B cell (primary cell): Measurements from ENCODE around the gene GPR142. TPM values are rescaled to one million over a fixed set of nuclear protein-coding genes. Genes with fewer than 3 reads are reported as not detected.

Experiments used
- ATAC-seq: fragments of 200-7000 bp; cut with Tn5 transposase; one replicate; pipeline ENCODE4 v1.10.0; 2021; ENCODE audit warnings: low read depth, mild to moderate bottlenecking, moderate number of reproducible peaks, moderate library complexity
- CTCF ChIA-PET: fragments of 350-600 bp; sonication (Branson Sonifier 250); formaldehyde crosslinking; loops from one replicate; lab custom pipeline; 2021; ENCODE audit warnings: antibody characterized with exemption, inconsistent platforms; lab: Charles Lee
- POLR2A ChIA-PET: fragments of 350-600 bp; sonication (Branson Sonifier 250); formaldehyde crosslinking; loops from one replicate; lab custom pipeline; 2021; ENCODE audit warnings: antibody characterized with exemption; lab: Charles Lee
- DNase-seq: peaks from one replicate; pipeline ENCODE4 v3.0.0; 2013
- H2AFZ ChIP-seq: 2 replicates; pipeline ENCODE4 v1.6.1; 2012; ENCODE audit warnings: mild to moderate bottlenecking, low read depth, low read length; ENCODE audit not compliant: insufficient read depth, poor library complexity, severe bottlenecking
- H3K27ac ChIP-seq, 2 donors: 1 replicate in 1 of 2; 2 replicates in 1 of 2; pipeline ENCODE4 v1.5.1; 2012 to 2013; ENCODE audit warnings: low read length in 2 of 2, mild to moderate bottlenecking in 2 of 2, moderate library complexity in 1 of 2
- H3K27me3 ChIP-seq, 4 experiments: fragments of 200-600 bp in 1 of 4; sonication (generic) in 1 of 4; replicated peaks in 1 of 4; 1 replicate in 2 of 4; 2 replicates in 2 of 4; pipeline versions ENCODE4 v1.6.1 to v1.7.0; 2013 to 2016; ENCODE audit warnings: low read length in 3 of 4, mild to moderate bottlenecking in 2 of 4, mixed read lengths in 1 of 4, moderate library complexity in 1 of 4; ENCODE audit not compliant: insufficient read depth in 4 of 4, control insufficient read depth in 3 of 4; ENCODE audit errors: control extremely low read depth in 1 of 4
- H3K36me3 ChIP-seq, 2 experiments: replicated peaks in 1 of 2; 1 replicate in 1 of 2; 2 replicates in 1 of 2; pipeline versions ENCODE4 v1.6.1 to v1.7.1; 2013; ENCODE audit warnings: low read length in 1 of 2; ENCODE audit not compliant: insufficient read depth in 2 of 2, control insufficient read depth in 1 of 2; ENCODE audit errors: control extremely low read depth in 1 of 2, extremely low read depth in 1 of 2
- H3K4me1 ChIP-seq, 2 donors: fragments of 200-600 bp in 1 of 2; sonication (generic) in 1 of 2; 1 replicate in 1 of 2; 2 replicates in 1 of 2; pipeline versions ENCODE4 v1.5.1 to v1.6.1; 2013 to 2017; ENCODE audit warnings: low read length in 2 of 2; ENCODE audit not compliant: control insufficient read depth in 2 of 2, insufficient read depth in 2 of 2
- H3K4me2 ChIP-seq: replicated peaks from 2 replicates; pipeline ENCODE3; 2012; ENCODE audit warnings: mild to moderate bottlenecking, low read depth, low read length; ENCODE audit not compliant: poor library complexity, severe bottlenecking
- H3K4me3 ChIP-seq, 5 experiments: fragments of 200-600 bp in 1 of 5; sonication (generic) in 1 of 5; 1 replicate in 3 of 5; 2 replicates in 2 of 5; pipeline versions ENCODE4 v1.5.1 to v1.7.0; 2011 to 2016; ENCODE audit warnings: low read length in 4 of 5, mild to moderate bottlenecking in 4 of 5, low read depth in 2 of 5, control low read depth in 1 of 5, moderate library complexity in 1 of 5; ENCODE audit not compliant: insufficient read depth in 1 of 5; ENCODE audit errors: control extremely low read depth in 1 of 5, extremely low read depth in 1 of 5
- H3K79me2 ChIP-seq: fragments of 200-600 bp; sonication (generic); one replicate; pipeline ENCODE4 v1.6.0; 2016; ENCODE audit warnings: low read length; ENCODE audit not compliant: control insufficient read depth, insufficient read depth
- H3K9ac ChIP-seq: fragments of 200-600 bp; sonication (generic); 2 replicates; pipeline ENCODE4 v1.6.1; 2017; ENCODE audit warnings: mild to moderate bottlenecking, low read length, moderate library complexity
- H3K9me3 ChIP-seq, 3 donors: one replicate each; pipeline versions ENCODE4 v1.6.1 to v1.7.1; 2013; ENCODE audit warnings: low read length in 2 of 3; ENCODE audit not compliant: control insufficient read depth in 2 of 3, insufficient read depth in 1 of 3; ENCODE audit errors: control extremely low read depth in 1 of 3
- H4K20me1 ChIP-seq: 2 replicates; pipeline ENCODE4 v1.6.0; 2012; ENCODE audit warnings: mild to moderate bottlenecking, low read length; ENCODE audit not compliant: insufficient read depth, control insufficient read depth, poor library complexity, severe bottlenecking
- H3K27ac Mint-ChIP-seq: one replicate; pipeline ENCODE4 v1.8.0; 2021; ENCODE audit warnings: mixed read lengths
- H3K27me3 Mint-ChIP-seq: one replicate; pipeline ENCODE4 v1.8.0; 2021; ENCODE audit warnings: mixed read lengths
- H3K4me1 Mint-ChIP-seq: one replicate; pipeline ENCODE4 v1.8.0; 2021; ENCODE audit warnings: mixed read lengths
- H3K4me3 Mint-ChIP-seq: one replicate; pipeline ENCODE4 v1.8.0; 2021; ENCODE audit warnings: mixed read lengths
- H3K9me3 Mint-ChIP-seq: one replicate; pipeline ENCODE4 v1.8.0; 2022; ENCODE audit warnings: mixed read lengths; ENCODE audit not compliant: insufficient read depth
- EZH2 ChIP-seq: IDR thresholded peaks from 2 replicates; pipeline ENCODE4 v1.6.1; 2012; ENCODE audit warnings: borderline replicate concordance, low read depth, mild to moderate bottlenecking, moderate library complexity, low read length; ENCODE audit not compliant: insufficient read depth, poor library complexity, severe bottlenecking
- WGBS: methylation state at CpG from one replicate; pipeline ENCODE4 v1.1.5; 2013; ENCODE audit warnings: missing lambda C conversion rate; ENCODE audit not compliant: insufficient coverage; 5-methylcytosine and 5-hydroxymethylcytosine counted together
- intact Hi-C: fragments of 100-400 bp; cut with micrococcal nuclease; formaldehyde crosslinking; loops from one replicate; pipeline ENCODE4 v1.10.0; 2022
- polyA plus RNA-seq: library from polyadenylated mRNA; depleted of rRNA; stranded (reverse); fragments of >200 nt; gene quantifications from 2 replicates; pipeline ENCODE4 v1.2.3, GENCODE V29; 2012
- total RNA-seq, 2 donors: library from RNA; stranded (reverse); fragments of 120-200 nt in 1 of 2; gene quantifications; 1 replicate in 1 of 2; 2 replicates in 1 of 2; pipeline versions ENCODE4 v1.2.3 to v1.2.4, GENCODE V29; 2013 to 2022
- TF ChIP-seq, protein P1 (sequence below): fragments of 200-600 bp; IDR thresholded peaks from one replicate; pipeline ENCODE4 v1.8.0; 2022; ENCODE audit warnings: antibody characterized with exemption, mild to moderate bottlenecking

Gene GPR142
- total and polyA plus RNA-seq, 2 donors (not counting 1 experiment from before 2014, with no cell fraction given): not detected

GRCh38 chr17:74356646-74357465 lies 10.4 kb upstream of the GPR142 start:
- H2AFZ ChIP-seq: no peak overlapping the region
- H3K4me3 ChIP-seq: no peak overlapping the region
- no peak overlapping the region for H3K27ac Mint-ChIP-seq
- no peak for ATAC-seq
- peaks cover 0 to 79% (median 17%) of the 10 kb centered on the region in 4 experiments for H3K27me3 ChIP-seq
- peaks cover 56% of the 10 kb centered on the region for H3K27me3 Mint-ChIP-seq
- no peaks in the 10 kb centered on the region for H4K20me1 ChIP-seq
- H3K9me3 ChIP-seq: no peaks in the 10 kb centered on the region
- POLR2A ChIA-PET: no interaction called here
- intact Hi-C loops: no loop called here
- H3K4me2 ChIP-seq: peak overlapping the region; percentile 43
- CTCF ChIA-PET: interaction anchor here (3.8 kb wide), 1 partner anchor 11 kb away, joined by 20 read pairs; the partner anchor contains the start of gene GPR142
- H3K9me3 Mint-ChIP-seq: no peaks in the 10 kb centered on the region
- no peak overlapping the region for H3K27ac ChIP-seq
- peaks cover 6% of the 10 kb centered on the region for H3K4me1 Mint-ChIP-seq
- H3K4me3 Mint-ChIP-seq: no peak overlapping the region
- no peak overlapping the region for H3K9ac ChIP-seq
- DNase-seq: no peak
- no peaks in the 10 kb centered on the region for H3K36me3 ChIP-seq
- no peak for TF ChIP-seq EZH2
- H3K79me2 ChIP-seq: no peaks in the 10 kb centered on the region
- peaks cover 0 to 7% of the 10 kb centered on the region in 2 donors for H3K4me1 ChIP-seq
- 8% methylated on average over 105 of the region's 105 CpGs for WGBS

DNA sequence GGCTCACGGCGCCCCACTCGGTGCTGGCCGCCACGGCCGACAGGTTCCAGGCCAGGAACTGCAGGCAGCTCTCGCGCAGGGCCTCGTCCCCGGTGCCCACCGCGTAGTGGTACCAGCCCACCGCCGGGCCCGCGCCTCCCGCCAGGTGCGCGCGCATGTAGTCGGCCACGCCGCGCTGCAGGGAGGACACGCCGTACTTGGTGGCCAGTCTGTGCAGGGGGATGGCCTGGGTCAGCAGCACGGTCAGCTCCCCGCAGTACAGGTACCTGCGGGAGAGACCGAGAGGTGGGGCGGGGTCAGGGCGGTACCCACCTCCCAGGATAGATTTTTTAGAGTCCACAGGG lies 9.9 kb upstream of the GPR142 start:
- Histone ChIP-seq H2AFZ (no peak overlapping the region), H3K4me1 (peaks cover 0 to 7% of the 10 kb centered on the region in 2 donors), H3K4me3 (no peak overlapping the region), H3K9me3 (no peaks in the 10 kb centered on the region), H4K20me1 (no peaks in the 10 kb centered on the region), H3K4me2 (peak overlapping the region; percentile 43), H3K9ac (no peak overlapping the region), H3K79me2 (no peaks in the 10 kb centered on the region), H3K27me3 (peaks cover 0 to 74% (median 16%) of the 10 kb centered on the region in 4 experiments), H3K36me3 (no peaks in the 10 kb centered on the region), H3K27ac (no peak overlapping the region)
- CTCF ChIA-PET: interaction anchor here (3.8 kb wide), 1 partner anchor 11 kb away, joined by 20 read pairs; the partner anchor contains the start of gene GPR142
- DNase-seq (no peak), ATAC-seq (no peak)
- Mint-ChIP-seq H3K9me3 (no peaks in the 10 kb centered on the region), H3K4me1 (peaks cover 6% of the 10 kb centered on the region), H3K27me3 (peaks cover 58% of the 10 kb centered on the region), H3K27ac (no peak overlapping the region), H3K4me3 (no peak overlapping the region)
- 35% methylated on average over 32 of the region's 32 CpGs for WGBS
- TF ChIP-seq EZH2: no peak
- TF ChIP-seq, protein P1, sequence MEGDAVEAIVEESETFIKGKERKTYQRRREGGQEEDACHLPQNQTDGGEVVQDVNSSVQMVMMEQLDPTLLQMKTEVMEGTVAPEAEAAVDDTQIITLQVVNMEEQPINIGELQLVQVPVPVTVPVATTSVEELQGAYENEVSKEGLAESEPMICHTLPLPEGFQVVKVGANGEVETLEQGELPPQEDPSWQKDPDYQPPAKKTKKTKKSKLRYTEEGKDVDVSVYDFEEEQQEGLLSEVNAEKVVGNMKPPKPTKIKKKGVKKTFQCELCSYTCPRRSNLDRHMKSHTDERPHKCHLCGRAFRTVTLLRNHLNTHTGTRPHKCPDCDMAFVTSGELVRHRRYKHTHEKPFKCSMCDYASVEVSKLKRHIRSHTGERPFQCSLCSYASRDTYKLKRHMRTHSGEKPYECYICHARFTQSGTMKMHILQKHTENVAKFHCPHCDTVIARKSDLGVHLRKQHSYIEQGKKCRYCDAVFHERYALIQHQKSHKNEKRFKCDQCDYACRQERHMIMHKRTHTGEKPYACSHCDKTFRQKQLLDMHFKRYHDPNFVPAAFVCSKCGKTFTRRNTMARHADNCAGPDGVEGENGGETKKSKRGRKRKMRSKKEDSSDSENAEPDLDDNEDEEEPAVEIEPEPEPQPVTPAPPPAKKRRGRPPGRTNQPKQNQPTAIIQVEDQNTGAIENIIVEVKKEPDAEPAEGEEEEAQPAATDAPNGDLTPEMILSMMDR: no peak
- intact Hi-C loops: no loop called here
- POLR2A ChIA-PET: no interaction called here
